HepG2 (cell line): ENCODE data around the gene CAND2. TPM values are rescaled to one million over a fixed set of nuclear protein-coding genes. Genes with fewer than 3 reads are reported as not detected.
A peak's percentile ranks its signal among the peaks of the same experiment; 100 is the strongest.
"Not testable (repeated sequence)": the region's sequence is repeated elsewhere in the genome, so short reads cannot be mapped to it uniquely, and the experiment has no call there.

ENCODE experiments used
- ATAC-seq: fragments of 200-7000 bp; cut with Tn5 transposase; 3 replicates; pipeline ENCODE4 v1.9.1; 2020; ENCODE audit warnings: mild to moderate bottlenecking, moderate library complexity
- BruUV-seq: library from RNA; stranded (reverse); fragments of 400-500 nt; replicated peaks from 2 replicates; lab custom pipeline; 2021; lab: Mats Ljungman, UMichigan
- CTCF ChIA-PET: fragments of 300-600 bp; formaldehyde crosslinking; extraction: SDS; loops from one replicate; lab custom pipeline; 2021; ENCODE audit warnings: low total read pairs, inconsistent platforms, low intra/inter-chr PET ratio; lab: Yijun Ruan, JAX
- POLR2A ChIA-PET: fragments of 350-600 bp; sonication (Branson Sonifier 250); formaldehyde crosslinking; loops from one replicate; lab custom pipeline; 2020; ENCODE audit warnings: antibody characterized with exemption, inconsistent platforms; lab: Yijun Ruan, JAX
- DNase-seq: peaks from one replicate; pipeline ENCODE4 v3.0.0-alpha.2; 2015; ENCODE audit warnings: low spot score
- FAIRE-seq: peaks from 3 replicates; lab custom pipeline; 2011; peaks lifted over from hg19 to GRCh38; lab: Jason Lieb, UNC
- H2AFZ ChIP-seq: one replicate; pipeline ENCODE4 v1.6.1; 2011; ENCODE audit warnings: low read length, inconsistent platforms
- H3K27ac ChIP-seq: fragments of 300-600 bp; 3 replicates; pipeline ENCODE4 v1.8.0; 2011; ENCODE audit warnings: mixed run types, mild to moderate bottlenecking, mixed read lengths, low read length, inconsistent platforms; ENCODE audit not compliant: insufficient read depth; ENCODE audit errors: extremely low read length
- H3K27me3 ChIP-seq, 2 experiments: fragments of 200-600 bp in 1 of 2; 2 replicates in 1 of 2; 3 replicates in 1 of 2; pipeline versions ENCODE4 v1.6.0 to v1.8.0; 2011; ENCODE audit warnings: low read length in 2 of 2, mild to moderate bottlenecking in 2 of 2, moderate library complexity in 2 of 2, inconsistent platforms in 1 of 2; ENCODE audit not compliant: insufficient read depth in 2 of 2, control insufficient read depth in 1 of 2
- H3K36me3 ChIP-seq, 2 experiments: fragments of 200-600 bp in 1 of 2; replicated peaks in 1 of 2; 2 replicates in 1 of 2; 3 replicates in 1 of 2; pipeline versions ENCODE4 v1.5.1 to v1.8.0; 2011; ENCODE audit warnings: low read length in 2 of 2, inconsistent platforms in 1 of 2; ENCODE audit not compliant: insufficient read depth in 2 of 2, control insufficient read depth in 1 of 2
- H3K4me1 ChIP-seq: 2 replicates; pipeline ENCODE4 v1.5.1; 2012; ENCODE audit warnings: low read length, inconsistent platforms; ENCODE audit not compliant: insufficient read depth
- H3K4me2 ChIP-seq: 2 replicates; pipeline ENCODE4 v1.6.0; 2011; ENCODE audit warnings: low read depth, low read length, inconsistent platforms
- H3K4me3 ChIP-seq, 3 experiments: fragments of 200-600 bp in 1 of 3; sonication (generic), shearing (Covaris generic) in 1 of 3; replicated peaks in 1 of 3; 2 replicates each; pipeline ENCODE4 v1.5.1; 2011 to 2016; ENCODE audit warnings: low read length in 3 of 3, inconsistent platforms in 2 of 3, low read depth in 2 of 3, mild to moderate bottlenecking in 2 of 3, control low read depth in 1 of 3, mixed read lengths in 1 of 3; ENCODE audit not compliant: insufficient read depth in 1 of 3
- H3K79me2 ChIP-seq: one replicate; pipeline ENCODE4 v1.6.1; 2011; ENCODE audit warnings: low read length, inconsistent platforms; ENCODE audit not compliant: insufficient read depth
- H3K9ac ChIP-seq: 2 replicates; pipeline ENCODE4 v1.6.0; 2011; ENCODE audit warnings: mild to moderate bottlenecking, low read depth, low read length, inconsistent platforms; ENCODE audit not compliant: insufficient read depth
- H3K9me3 ChIP-seq: 2 replicates; pipeline ENCODE4 v1.5.1; 2012; ENCODE audit warnings: mild to moderate bottlenecking, low read length
- H4K20me1 ChIP-seq: 2 replicates; pipeline ENCODE4 v1.6.0; 2011; ENCODE audit warnings: inconsistent platforms, mild to moderate bottlenecking, low read length, moderate library complexity; ENCODE audit not compliant: insufficient read depth
- MIER2 ChIP-seq: IDR thresholded peaks from 2 replicates; pipeline ENCODE4 v1.6.1; 2016; ENCODE audit warnings: missing biosample characterization, missing genetic modification reagents
- PLRG1 ChIP-seq: fragments of 450-650 bp; conservative IDR thresholded peaks from 2 replicates; pipeline ENCODE4 v1.6.1; 2016
- SNAPC2 ChIP-seq: sonication (generic); formaldehyde crosslinking; IDR thresholded peaks from 2 replicates; pipeline ENCODE4 v1.8.1; 2022; ENCODE audit warnings: mild to moderate bottlenecking, missing genetic modification reagents
- ZBTB42 ChIP-seq: sonication (generic); formaldehyde crosslinking; IDR thresholded peaks from 2 replicates; pipeline ENCODE4 v1.5.0; 2020; ENCODE audit warnings: mild to moderate bottlenecking, missing genetic modification reagents
- ZFAT ChIP-seq: sonication (generic); formaldehyde crosslinking; conservative IDR thresholded peaks from 2 replicates; pipeline ENCODE4 v1.8.1; 2023; ENCODE audit warnings: missing genetic modification reagents, inconsistent platforms
- ZNF737 ChIP-seq: sonication (generic); formaldehyde crosslinking; IDR thresholded peaks from 2 replicates; pipeline ENCODE4 v1.5.0; 2020; ENCODE audit warnings: missing genetic modification reagents, mild to moderate bottlenecking, borderline replicate concordance
- WGBS: methylation state at CpG from one replicate; pipeline ENCODE4 v1.1.6; 2017; ENCODE audit warnings: low lambda C conversion rate; 5-methylcytosine and 5-hydroxymethylcytosine counted together
- in situ Hi-C: cut with HindIII; loops from 2 replicates; pipeline ENCODE4 v1.10.0; 2017; ENCODE audit warnings: low pct_unique_long_range_greater_than_20kb; ENCODE audit not compliant: extremely low pct_ligation_motif_present
- intact Hi-C: fragments of 100-400 bp; cut with micrococcal nuclease; formaldehyde crosslinking; loops from one replicate; pipeline ENCODE4 v1.10.0; 2022; ENCODE audit not compliant: unreplicated experiment
- polyA plus RNA-seq, 8 experiments: library from polyadenylated mRNA; depleted of rRNA in 3 of 8; stranded (reverse) in 7 of 8; unstranded in 1 of 8; fragments of >200 nt; fragmentation: Illumina TruSeq in 4 of 8; extraction: Trizol in 4 of 8; gene quantifications; 2 replicates each; pipeline versions ENCODE4 v1.2.1 to v1.2.3, GENCODE V29; 2011 to 2016; ENCODE audit warnings: low read depth in 4 of 8, missing spikeins in 1 of 8, mixed read lengths in 1 of 8; ENCODE audit not compliant: insufficient read depth in 1 of 8
- total RNA-seq, 5 experiments: library from RNA; depleted of rRNA; stranded (reverse); fragments of >200 nt; fragmentation: Illumina TruSeq; extraction: Trizol; gene quantifications; 2 replicates each; pipeline ENCODE4 v1.2.3, GENCODE V29; 2016; ENCODE audit warnings: low read depth in 1 of 5
- TF ChIP-seq, protein P1 (sequence below), 2 experiments: IDR thresholded peaks; 2 replicates each; pipeline ENCODE4 v1.6.1; 2011 to 2012; ENCODE audit warnings: low read length in 2 of 2, borderline replicate concordance in 1 of 2, low read depth in 1 of 2, mild to moderate bottlenecking in 1 of 2, moderate library complexity in 1 of 2

CAND2 gene
- total and polyA plus RNA-seq, 2 of the 13 experiments (the other 11 are each of a cell fraction or from before 2014, with no cell fraction given), result 0.01 TPM; not detected in 1

DNA sequence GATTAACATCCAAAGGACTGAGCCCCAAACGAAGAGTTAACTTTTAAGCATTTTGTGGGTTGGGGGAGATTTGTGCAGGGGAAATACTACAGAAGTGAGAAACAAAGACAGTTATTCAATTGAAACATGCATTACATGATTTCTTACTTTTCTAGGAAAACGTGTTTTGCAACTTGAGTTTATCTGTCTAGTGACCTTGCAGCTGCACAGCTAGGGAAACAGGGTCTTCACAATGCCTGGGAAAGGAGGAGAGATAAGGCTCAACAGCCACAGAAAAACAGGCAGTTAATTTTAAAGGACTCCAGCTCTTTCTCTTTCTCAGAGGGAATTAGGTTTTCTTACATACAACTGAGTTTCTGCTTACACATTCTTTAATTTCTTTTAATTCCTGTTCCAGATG, 82.3 kb downstream of the CAND2 start:
- CTCF ChIA-PET, H3K79me2 ChIP-seq, H3K4me2 ChIP-seq, H3K36me3 ChIP-seq, BruUV-seq, H3K4me3 ChIP-seq, H4K20me1 ChIP-seq, ATAC-seq, in situ Hi-C loops, H2AFZ ChIP-seq, H3K4me1 ChIP-seq, intact Hi-C loops, H3K9ac ChIP-seq, H3K9me3 ChIP-seq, DNase-seq, POLR2A ChIA-PET, FAIRE-seq, H3K27ac ChIP-seq: not testable (repeated sequence)
- peaks cover 5 to 34% of the 10 kb centered on the region in 2 experiments; a peak in 4 of 5 replicates for H3K27me3 ChIP-seq
- 5% methylated on average over 2 of the region's 2 CpGs for WGBS

DNA sequence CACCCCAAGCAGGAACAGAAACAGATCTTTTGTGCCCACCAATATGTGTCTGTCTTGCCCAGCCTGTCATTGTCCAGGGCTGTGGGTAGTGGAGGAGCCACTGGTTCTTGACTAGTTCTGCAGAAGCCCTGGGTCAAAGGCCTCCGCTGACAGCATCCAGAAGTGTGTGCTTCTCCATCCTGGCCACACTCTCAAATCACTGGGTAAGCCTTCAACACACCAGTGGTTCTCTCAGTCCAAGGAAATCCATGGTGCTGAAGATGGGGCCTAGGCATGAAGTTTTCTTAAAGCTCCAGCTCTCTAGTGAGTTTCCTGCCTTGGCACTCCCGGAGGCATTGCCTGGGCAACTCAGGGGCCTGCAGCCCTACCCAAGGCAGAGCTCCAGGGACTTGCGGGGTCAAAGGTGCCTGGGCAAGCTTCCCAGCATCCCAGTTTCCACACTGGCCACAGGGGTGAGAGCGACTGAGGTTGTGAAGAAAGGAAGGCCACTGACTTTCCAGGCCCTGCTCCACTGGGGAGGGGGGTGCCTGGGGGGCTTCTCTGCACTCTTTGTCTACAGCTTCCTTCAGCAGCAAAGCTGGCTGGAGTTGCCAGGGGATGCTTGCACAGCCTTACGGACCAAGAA, 82.8 kb downstream of the CAND2 start:
- FAIRE-seq, result no peak
- peaks cover 1% of the 10 kb centered on the region; the same call in 1 of the 2 replicates for H3K4me1 ChIP-seq
- H3K9ac ChIP-seq, result no peak overlapping the region
- no peak for ATAC-seq
- no peak for DNase-seq
- CTCF ChIA-PET, result no interaction called here
- H2AFZ ChIP-seq, result no peak overlapping the region
- intact Hi-C loops, result no loop called here
- no peak overlapping the region for H3K4me3 ChIP-seq
- no peaks in the 10 kb centered on the region for H3K36me3 ChIP-seq
- peaks cover 2 to 33% of the 10 kb centered on the region in 2 experiments; a peak in 4 of 5 replicates for H3K27me3 ChIP-seq
- in situ Hi-C loops, result no loop called here
- WGBS, result 49% methylated on average over 2 of the region's 5 CpGs
- H3K79me2 ChIP-seq, result no peaks in the 10 kb centered on the region
- H4K20me1 ChIP-seq, result no peaks in the 10 kb centered on the region
- POLR2A ChIA-PET, result no interaction called here
- no peak overlapping the region for H3K4me2 ChIP-seq
- no peaks in the 10 kb centered on the region for H3K9me3 ChIP-seq
- H3K27ac ChIP-seq, result no peak overlapping the region
- BruUV-seq, result no TSS peak
- TF ChIP-seq ZFAT (no peak), PLRG1 (no peak), ZBTB42 (CRISPR knock-in tag) (no peak), SNAPC2 (CRISPR knock-in tag) (no peak), MIER2 (CRISPR knock-in tag) (0 out of 2 replicates have a peak, but pooled peaks have one; percentile 39), ZNF737 (CRISPR knock-in tag) (no peak)
- TF ChIP-seq, protein P1, sequence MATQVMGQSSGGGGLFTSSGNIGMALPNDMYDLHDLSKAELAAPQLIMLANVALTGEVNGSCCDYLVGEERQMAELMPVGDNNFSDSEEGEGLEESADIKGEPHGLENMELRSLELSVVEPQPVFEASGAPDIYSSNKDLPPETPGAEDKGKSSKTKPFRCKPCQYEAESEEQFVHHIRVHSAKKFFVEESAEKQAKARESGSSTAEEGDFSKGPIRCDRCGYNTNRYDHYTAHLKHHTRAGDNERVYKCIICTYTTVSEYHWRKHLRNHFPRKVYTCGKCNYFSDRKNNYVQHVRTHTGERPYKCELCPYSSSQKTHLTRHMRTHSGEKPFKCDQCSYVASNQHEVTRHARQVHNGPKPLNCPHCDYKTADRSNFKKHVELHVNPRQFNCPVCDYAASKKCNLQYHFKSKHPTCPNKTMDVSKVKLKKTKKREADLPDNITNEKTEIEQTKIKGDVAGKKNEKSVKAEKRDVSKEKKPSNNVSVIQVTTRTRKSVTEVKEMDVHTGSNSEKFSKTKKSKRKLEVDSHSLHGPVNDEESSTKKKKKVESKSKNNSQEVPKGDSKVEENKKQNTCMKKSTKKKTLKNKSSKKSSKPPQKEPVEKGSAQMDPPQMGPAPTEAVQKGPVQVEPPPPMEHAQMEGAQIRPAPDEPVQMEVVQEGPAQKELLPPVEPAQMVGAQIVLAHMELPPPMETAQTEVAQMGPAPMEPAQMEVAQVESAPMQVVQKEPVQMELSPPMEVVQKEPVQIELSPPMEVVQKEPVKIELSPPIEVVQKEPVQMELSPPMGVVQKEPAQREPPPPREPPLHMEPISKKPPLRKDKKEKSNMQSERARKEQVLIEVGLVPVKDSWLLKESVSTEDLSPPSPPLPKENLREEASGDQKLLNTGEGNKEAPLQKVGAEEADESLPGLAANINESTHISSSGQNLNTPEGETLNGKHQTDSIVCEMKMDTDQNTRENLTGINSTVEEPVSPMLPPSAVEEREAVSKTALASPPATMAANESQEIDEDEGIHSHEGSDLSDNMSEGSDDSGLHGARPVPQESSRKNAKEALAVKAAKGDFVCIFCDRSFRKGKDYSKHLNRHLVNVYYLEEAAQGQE (IDR thresholded peaks at IDR 0.05; ENCODE audit: borderline replicate concordance in 1 of 2, low read depth in 1 of 2, low read length in 2 of 2), result peak in 1 of 2 experiments; percentile 75; a peak in 2 of 4 replicates

DNA sequence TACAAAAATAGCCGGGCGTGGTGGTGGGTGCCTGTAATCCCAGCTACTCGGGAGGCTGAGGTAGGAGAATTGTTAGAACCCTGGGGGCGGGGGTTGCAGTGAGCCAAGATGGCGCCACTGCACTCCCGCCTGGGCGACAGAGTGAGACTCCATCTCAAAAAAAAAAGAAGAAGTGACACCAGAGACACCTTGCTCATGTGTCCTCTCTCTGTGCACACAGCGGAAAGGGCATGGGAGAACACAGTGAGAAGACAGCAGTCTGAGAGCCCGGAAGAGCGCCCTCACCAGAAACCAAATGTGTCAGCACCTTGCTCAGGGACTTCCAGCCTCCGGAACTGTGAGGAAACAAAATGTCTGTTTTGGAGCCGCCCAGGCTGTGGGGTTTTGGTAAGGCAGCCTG, 85.4 kb downstream of the CAND2 start:
- H3K27ac ChIP-seq, H3K4me3 ChIP-seq, FAIRE-seq, CTCF ChIA-PET, DNase-seq, ATAC-seq, H3K9me3 ChIP-seq, intact Hi-C loops, POLR2A ChIA-PET, H3K4me2 ChIP-seq, in situ Hi-C loops, H3K36me3 ChIP-seq, H3K4me1 ChIP-seq, BruUV-seq, H3K79me2 ChIP-seq, H2AFZ ChIP-seq, H3K9ac ChIP-seq, H4K20me1 ChIP-seq: not testable (repeated sequence)
- H3K27me3 ChIP-seq, result peaks cover 4 to 47% of the 10 kb centered on the region in 2 experiments; a peak in 4 of 5 replicates
- WGBS, result 58% methylated on average over 12 of the region's 12 CpGs
